Measurements from ENCODE around the gene MYOM1.

Gene MYOM1

GRCh38 chr18:3219631-3220335 lies at the start of gene MYOM1:
MYOM1 (minus strand) TSS chr18:3219968; CDS start chr18:3215223, 4,745 bp downstream.
- no peak for DNase-seq (ENCODE audit: low read depth in 2 of 2)

DNA sequence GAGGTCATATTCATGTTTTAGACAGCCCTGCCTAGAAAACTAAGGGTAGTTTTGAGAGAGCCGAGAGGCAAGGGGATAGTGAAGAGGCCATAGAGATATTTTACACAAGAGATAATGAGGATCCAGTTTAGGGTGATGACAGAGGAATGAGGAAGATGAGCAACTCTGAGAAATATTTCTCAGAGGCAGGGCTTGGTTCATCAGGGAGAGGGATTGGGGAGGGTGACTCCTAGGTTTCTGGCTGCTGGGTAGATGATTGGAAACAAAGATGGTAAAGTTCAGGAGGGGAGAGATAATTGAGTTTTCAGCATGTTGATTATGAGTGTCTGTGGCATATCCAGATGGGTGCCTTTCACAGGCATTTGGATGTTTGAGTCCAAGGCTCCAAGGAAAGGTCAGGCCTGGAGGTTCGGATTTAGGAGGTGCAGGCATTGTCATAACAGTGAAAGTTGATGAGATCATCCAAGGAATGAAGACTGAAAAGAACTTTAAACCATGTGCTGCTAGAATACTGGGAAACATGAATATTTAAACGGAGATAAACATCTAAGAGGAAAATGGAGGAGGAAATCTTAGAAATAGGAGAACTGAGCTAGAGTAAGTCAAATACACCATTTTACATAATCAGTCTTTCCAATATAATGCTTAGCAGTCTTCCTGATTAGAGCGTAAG lies 49.6 kb upstream of the MYOM1 start:
- DNase-seq (ENCODE audit: low read depth in 2 of 2), result no peak

GRCh38 chr18:3268306-3268705 lies 48.5 kb upstream of the MYOM1 start:
- no peak for DNase-seq (ENCODE audit: low read depth in 2 of 2)

GRCh38 chr18:3266062-3266608 lies 46.4 kb upstream of the MYOM1 start:
- DNase-seq (ENCODE audit: low read depth in 2 of 2), result no peak

- no peak for DNase-seq (ENCODE audit: low read depth in 2 of 2)
These were observed 45.8 kb upstream of the MYOM1 start for GRCh38 chr18:3265564-3266033.

- no peak for DNase-seq (ENCODE audit: low read depth in 2 of 2)
These were observed 44.6 kb upstream of the MYOM1 start for GRCh38 chr18:3264362-3264761.

DNA sequence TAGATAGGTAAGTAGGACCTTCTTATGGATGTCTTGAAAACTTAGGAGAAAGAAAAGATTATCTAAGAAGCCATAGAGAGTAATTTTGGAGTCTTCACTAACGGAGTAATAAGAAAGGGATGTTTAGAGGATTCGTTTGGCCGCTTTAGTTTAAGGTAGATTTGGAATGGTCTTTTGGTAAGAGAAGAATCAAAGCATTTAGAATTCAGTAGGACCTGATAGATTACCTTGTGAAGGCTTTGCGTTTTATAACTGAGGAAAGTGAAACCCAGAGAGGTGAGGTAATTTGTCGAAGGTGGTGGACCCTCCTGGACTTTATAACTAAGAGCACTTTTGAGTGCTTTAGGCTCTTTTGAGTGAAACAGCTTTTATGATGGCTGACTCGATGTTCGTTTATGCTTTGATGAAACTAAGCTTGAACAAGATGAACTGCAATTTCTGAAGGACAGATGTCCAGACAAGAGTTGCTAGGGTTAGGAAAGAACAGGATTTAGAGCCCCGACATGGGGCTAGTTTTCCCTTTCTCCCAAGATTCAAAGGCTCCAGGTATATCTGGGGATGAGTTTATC lies 43.4 kb upstream of the MYOM1 start:
- DNase-seq (ENCODE audit: low read depth in 2 of 2), result no peak

GRCh38 chr18:3262234-3263131 lies 42.7 kb upstream of the MYOM1 start:
- DNase-seq (ENCODE audit: low read depth in 2 of 2), result no peak

- peak; percentile 55 to 56 for DNase-seq (ENCODE audit: low read depth in 2 of 2)
These were observed 41.8 kb upstream of the MYOM1 start, which contains the start of gene MYL12B for GRCh38 chr18:3261373-3262233. MYL12B (plus strand) TSS chr18:3262133; CDS start chr18:3272899, 10,766 bp downstream.

GRCh38 chr18:3260995-3261372 lies 41.2 kb upstream of the MYOM1 start:
- DNase-seq (ENCODE audit: low read depth in 2 of 2), result no peak

- DNase-seq (ENCODE audit: low read depth in 2 of 2), result no peak
These were observed 37.9 kb upstream of the MYOM1 start for GRCh38 chr18:3257627-3258120.

- DNase-seq (ENCODE audit: low read depth in 2 of 2), result no peak
These were observed 37.2 kb upstream of the MYOM1 start for GRCh38 chr18:3256693-3257626.

GRCh38 chr18:3255611-3256165 lies 35.9 kb upstream of the MYOM1 start:
- DNase-seq (ENCODE audit: low read depth in 2 of 2), result no peak

GRCh38 chr18:3254725-3255124 lies 35.0 kb upstream of the MYOM1 start:
- no peak for DNase-seq (ENCODE audit: low read depth in 2 of 2)

GRCh38 chr18:3252843-3253242 lies 33.1 kb upstream of the MYOM1 start:
- DNase-seq (ENCODE audit: low read depth in 2 of 2), result no peak

DNA sequence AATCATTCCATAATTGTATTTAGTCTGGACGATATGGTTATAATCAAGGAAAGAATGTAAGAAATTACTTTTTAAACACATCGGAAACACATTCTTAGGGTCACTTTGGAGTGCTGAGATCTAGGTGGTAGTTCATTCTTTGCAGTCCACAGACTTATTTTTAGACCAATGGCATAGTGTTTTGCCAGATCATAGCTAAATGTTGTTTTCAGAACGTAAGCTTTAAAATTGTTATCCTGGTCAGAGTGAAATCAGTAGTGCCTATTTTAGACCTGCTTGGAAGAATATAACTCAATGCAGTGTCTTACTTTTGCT lies 32.2 kb upstream of the MYOM1 start:
- no peak for DNase-seq (ENCODE audit: low read depth in 2 of 2)

DNA sequence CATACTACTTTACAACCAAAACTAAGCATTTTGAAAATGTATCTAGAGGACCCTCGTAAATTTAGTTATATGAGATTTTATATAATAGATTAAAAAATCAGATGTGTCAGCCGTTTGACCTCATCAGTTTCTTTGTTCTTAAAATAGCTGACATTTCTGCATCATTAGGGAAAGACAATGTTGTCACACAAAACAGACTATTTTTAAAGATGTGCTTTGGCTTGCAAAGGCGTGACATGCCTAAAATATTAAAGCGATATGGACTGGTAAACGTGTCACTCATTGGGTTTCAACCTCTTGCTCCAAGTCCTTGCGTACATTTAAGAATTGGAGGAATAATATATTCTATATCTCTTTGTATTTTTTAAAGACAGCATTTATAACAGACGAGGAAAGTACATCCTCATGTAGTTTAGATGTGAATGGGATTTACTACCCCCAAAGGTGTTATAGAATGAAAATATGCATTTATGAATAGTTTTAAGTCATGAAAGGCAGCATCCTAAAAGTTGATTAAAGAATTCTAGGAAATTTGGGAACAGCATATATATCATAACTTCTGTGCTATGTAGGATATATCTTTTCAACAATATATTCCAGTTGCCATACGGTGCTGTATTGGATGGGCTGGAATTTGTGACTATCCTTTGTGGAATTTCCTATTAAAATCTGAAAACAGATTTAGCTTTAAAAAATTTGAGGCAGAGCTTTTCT lies 31.6 kb upstream of the MYOM1 start:
- DNase-seq (ENCODE audit: low read depth in 2 of 2), result no peak

Measured in stimulated activated CD8-positive, alpha-beta memory T cell treated with anti-CD3 and anti-CD28 coated beads, Interleukin-2, amount 100 ng/mL, for 1 hour (primary cell).